Mesenchymal stem cell (in vitro differentiated cells and primary cell): ENCODE measurements around the gene XPNPEP3. TPM values are rescaled to one million over a fixed set of nuclear protein-coding genes. Genes with fewer than 3 reads are reported as not detected.

Experiments
- small RNA-seq: library from polyadenylated mRNA; stranded (forward); fragments of <200 nt; extraction: miRNeasy Mini kit (QIAGEN cat#:217004); gene quantifications from one replicate; pipeline ENCODE3, GENCODE V24; 2013; ENCODE audit warnings: low read depth

Gene XPNPEP3

Small RNA genes lying within 50 kb of the gene (small RNA-seq; reads per million reads assigned to genes)
- gene MIR4766 (1.7 reads per million), gene RF00017 (not detected), gene RNU6-379P (not detected)
